Activated CD8-positive, alpha-beta T cell treated with anti-CD3 and anti-CD28 coated beads for 36 hours (primary cell): Measurements from ENCODE around the gene LAMA3. TPM values are rescaled to one million over a fixed set of nuclear protein-coding genes. Genes with fewer than 3 reads are reported as not detected.

Experiments used
- ATAC-seq: fragments of 200-7000 bp; cut with Tn5 transposase; one replicate; pipeline ENCODE4 v1.10.0; 2021; ENCODE audit warnings: mild to moderate bottlenecking, moderate library complexity
- CTCF ChIA-PET: fragments of 350-600 bp; sonication (Branson Sonifier 250); formaldehyde crosslinking; loops from one replicate; lab custom pipeline; 2021; ENCODE audit warnings: antibody characterized with exemption; lab: Charles Lee
- POLR2A ChIA-PET: fragments of 350-600 bp; sonication (Branson Sonifier 250); formaldehyde crosslinking; loops from one replicate; lab custom pipeline; 2021; ENCODE audit warnings: antibody characterized with exemption; lab: Charles Lee
- DNase-seq: peaks from one replicate; pipeline ENCODE4 v3.0.0-alpha.2; 2020
- H3K27ac Mint-ChIP-seq: one replicate; pipeline ENCODE4 v1.8.0; 2021; ENCODE audit warnings: mild to moderate bottlenecking, mixed read lengths
- H3K27me3 Mint-ChIP-seq: one replicate; pipeline ENCODE4 v1.8.0; 2021; ENCODE audit warnings: mixed read lengths
- H3K36me3 Mint-ChIP-seq: one replicate; pipeline ENCODE4 v1.8.0; 2021; ENCODE audit warnings: low read depth, mixed read lengths
- H3K4me1 Mint-ChIP-seq: one replicate; pipeline ENCODE4 v1.8.0; 2021; ENCODE audit warnings: low read depth, mixed read lengths
- H3K4me3 Mint-ChIP-seq: one replicate; pipeline ENCODE4 v1.8.0; 2021; ENCODE audit warnings: mild to moderate bottlenecking, moderate library complexity, mixed read lengths
- H3K9me3 Mint-ChIP-seq: one replicate; pipeline ENCODE4 v1.8.0; 2021; ENCODE audit warnings: mixed read lengths
- CTCF ChIP-seq: fragments of 200-600 bp; IDR thresholded peaks from one replicate; pipeline ENCODE4 v1.8.0; 2022; ENCODE audit warnings: antibody characterized with exemption, mild to moderate bottlenecking
- intact Hi-C: fragments of 100-400 bp; cut with micrococcal nuclease; formaldehyde crosslinking; loops from one replicate; pipeline ENCODE4 v1.10.0; 2022
- total RNA-seq, 2 experiments: library from RNA; stranded (reverse); gene quantifications; one replicate each; pipeline ENCODE4 v1.2.3, GENCODE V29; 2021

Gene LAMA3
- under 1 TPM in 1 of 2 experiments, not detected in 1; 0.05 TPM for total RNA-seq

- Mint-ChIP-seq H3K27ac (no peak within 1 kb of the TSS), H3K4me1 (peaks cover 5% of the 10 kb centered on the region), H3K9me3 (peaks cover 1% of the 10 kb centered on the region), H3K36me3 (no peaks in the 10 kb centered on the region), H3K27me3 (peaks cover 31% of the 10 kb centered on the region), H3K4me3 (peak within 1 kb of the TSS; percentile 52)
- DNase-seq = peak; percentile 27
- ATAC-seq = peak; percentile 76
- intact Hi-C loops = no loop called here
- no peak for TF ChIP-seq CTCF
- POLR2A ChIA-PET = no interaction called here
- CTCF ChIA-PET = interaction anchor here (2.3 kb wide), 1 partner anchor 67 kb away, joined by 5 read pairs; no protein-coding TSS in a partner anchor
Observed at GRCh38 chr18:23689031-23689615, at the start of gene LAMA3. TSS of gene LAMA3 (plus strand) at chr18:23689453. CDS start at chr18:23689684, 231 bp downstream.

DNA sequence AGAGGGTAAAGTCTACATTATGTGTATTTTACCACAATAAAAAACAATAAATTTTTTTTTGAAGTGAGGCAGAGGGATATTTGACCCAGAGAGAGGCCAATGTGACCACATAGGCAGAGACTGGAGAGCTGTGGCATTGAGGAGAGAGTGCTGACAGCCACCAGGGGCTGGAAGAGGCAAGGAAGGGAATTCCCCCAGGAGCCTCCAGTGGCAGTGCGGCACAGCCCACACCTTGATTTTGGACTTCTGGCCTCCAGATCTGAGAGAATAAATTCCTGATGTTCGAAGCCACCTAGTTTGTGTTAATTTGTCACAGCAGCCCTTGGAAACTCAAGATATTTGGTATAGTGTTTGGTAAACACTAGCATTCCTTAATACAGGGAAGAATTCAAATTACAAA is 49.2 kb upstream of the LAMA3 start:
- DNase-seq (no peak), ATAC-seq (no peak)
- Mint-ChIP-seq H3K9me3 (no peaks in the 10 kb centered on the region), H3K4me1 (peaks cover 7% of the 10 kb centered on the region), H3K27ac (no peak overlapping the region), H3K27me3 (peaks cover 2% of the 10 kb centered on the region), H3K36me3 (no peaks in the 10 kb centered on the region), H3K4me3 (no peak overlapping the region)
- ChIA-PET CTCF (interaction anchor here (0.9 to 1.5 kb wide), 3 partner anchors 11 to 18 kb away, joined by 3 to 5 read pairs (median 5); no protein-coding TSS in a partner anchor), POLR2A (no interaction called here)
- no peak for TF ChIP-seq CTCF
- intact Hi-C loops = no loop called here

DNA sequence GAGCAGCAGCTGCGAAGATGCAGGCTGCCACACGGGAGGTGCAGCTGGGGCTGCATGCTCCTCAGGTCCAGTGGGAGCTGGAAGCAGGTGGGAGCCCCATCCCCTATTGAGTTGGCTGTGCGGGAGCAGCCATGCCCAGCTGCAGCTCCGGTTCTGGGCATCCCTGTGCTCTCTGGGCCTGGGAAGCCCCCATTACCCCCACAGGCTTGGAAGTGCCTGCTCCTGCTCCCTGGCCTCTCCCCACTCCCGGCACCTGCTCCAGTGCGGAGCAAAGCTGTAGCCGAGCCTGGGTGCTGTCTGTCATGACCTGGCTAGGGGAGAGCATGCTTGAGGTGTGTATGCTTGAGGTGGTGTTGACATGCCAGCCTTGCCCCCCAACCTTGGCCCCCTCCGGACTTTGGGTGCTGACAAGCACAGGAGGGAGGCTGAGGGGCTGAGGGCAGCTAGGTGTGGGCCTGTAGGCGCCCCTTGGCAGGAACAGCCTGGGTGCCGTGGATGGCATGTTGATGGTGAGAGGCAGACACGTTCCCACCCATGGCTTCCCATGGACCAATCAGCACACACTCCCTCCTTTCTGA is 48.0 kb upstream of the LAMA3 start:
- Mint-ChIP-seq H3K27me3 (peaks cover 2% of the 10 kb centered on the region), H3K4me1 (no peaks in the 10 kb centered on the region), H3K4me3 (no peak overlapping the region), H3K9me3 (no peaks in the 10 kb centered on the region), H3K36me3 (no peaks in the 10 kb centered on the region), H3K27ac (no peak overlapping the region)
- intact Hi-C loops = no loop called here
- TF ChIP-seq CTCF = no peak
- ChIA-PET CTCF (interaction anchor here (0.9 to 1.5 kb wide), 3 partner anchors 10 to 19 kb away, joined by 3 to 5 read pairs (median 5); no protein-coding TSS in a partner anchor), POLR2A (no interaction called here)
- ATAC-seq (no peak), DNase-seq (no peak)

- H3K27ac Mint-ChIP-seq = no peak overlapping the region
- no peak overlapping the region for H3K4me3 Mint-ChIP-seq
- TF ChIP-seq CTCF = no peak
- ChIA-PET CTCF (no interaction called here), POLR2A (interaction anchor here (0.8 kb wide), 1 partner anchor 9 kb away, joined by 3 read pairs; no protein-coding TSS in a partner anchor)
- H3K36me3 Mint-ChIP-seq = no peaks in the 10 kb centered on the region
- H3K27me3 Mint-ChIP-seq = peaks cover 2% of the 10 kb centered on the region
- H3K4me1 Mint-ChIP-seq = no peaks in the 10 kb centered on the region
- ATAC-seq (no peak), DNase-seq (no peak)
- intact Hi-C loops = no loop called here
- H3K9me3 Mint-ChIP-seq = no peaks in the 10 kb centered on the region
Observed at GRCh38 chr18:23641937-23642666, 47.2 kb upstream of the LAMA3 start.
